Measurements from ENCODE around the gene CAPN2. TPM values are rescaled to one million over a fixed set of nuclear protein-coding genes. Genes with fewer than 3 reads are reported as not detected.

The CAPN2 gene
- total RNA-seq, 1 donor from 2014 or later: 281 TPM

- TF ChIP-seq CTCF (conservative IDR thresholded peaks at IDR 0.05; ENCODE audit: low read depth, low read length): peak; percentile 92
- peak; percentile 13 for DNase-seq (ENCODE audit: low read depth)
- no peak overlapping the region for H3K4me3 ChIP-seq (ENCODE audit: low read depth, low read length)
Observed at GRCh38 chr1:223670458-223671159, 41.7 kb upstream of the CAPN2 start.

DNA sequence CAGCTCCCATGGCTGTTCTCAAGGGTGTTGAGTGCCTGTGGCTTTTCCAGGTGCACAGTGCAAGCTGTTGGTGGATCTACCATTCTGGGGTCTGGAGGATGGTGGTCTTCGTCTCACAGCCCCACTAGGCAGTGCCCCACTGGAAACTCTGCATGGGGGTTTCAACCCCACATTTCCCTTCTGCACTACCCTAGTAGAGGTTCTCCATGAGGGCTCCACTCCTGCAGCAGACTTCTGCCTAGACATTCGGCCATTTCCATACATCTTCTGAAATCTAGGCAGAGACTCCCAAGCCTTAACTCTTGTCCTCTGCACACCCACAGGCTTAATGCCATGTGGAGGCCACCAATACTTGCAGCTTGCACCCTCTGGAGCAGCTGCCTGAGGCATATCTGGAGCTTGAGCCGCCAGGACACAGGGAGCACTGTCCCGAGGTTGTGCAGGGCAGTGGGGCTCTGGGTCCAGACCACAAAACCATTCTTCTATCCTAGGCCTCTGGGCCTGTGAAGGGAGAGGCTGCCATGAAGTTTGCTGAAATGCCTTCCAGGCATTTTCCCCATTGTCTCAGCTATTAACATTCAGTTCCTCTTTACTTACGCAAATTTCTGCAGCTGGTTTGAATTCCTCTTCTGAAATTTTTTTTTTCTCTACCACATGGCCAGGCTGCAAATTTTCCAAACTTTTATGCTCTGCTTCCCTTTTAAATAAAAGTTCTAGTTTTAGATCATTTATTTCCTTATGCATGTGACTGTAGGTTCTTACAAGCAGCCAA, 38.0 kb upstream of the CAPN2 start:
- no peak for TF ChIP-seq CTCF (conservative IDR thresholded peaks at IDR 0.05; ENCODE audit: low read depth, low read length)
- DNase-seq (ENCODE audit: low read depth): no peak
- no peak overlapping the region for H3K4me3 ChIP-seq (ENCODE audit: low read depth, low read length)

DNA sequence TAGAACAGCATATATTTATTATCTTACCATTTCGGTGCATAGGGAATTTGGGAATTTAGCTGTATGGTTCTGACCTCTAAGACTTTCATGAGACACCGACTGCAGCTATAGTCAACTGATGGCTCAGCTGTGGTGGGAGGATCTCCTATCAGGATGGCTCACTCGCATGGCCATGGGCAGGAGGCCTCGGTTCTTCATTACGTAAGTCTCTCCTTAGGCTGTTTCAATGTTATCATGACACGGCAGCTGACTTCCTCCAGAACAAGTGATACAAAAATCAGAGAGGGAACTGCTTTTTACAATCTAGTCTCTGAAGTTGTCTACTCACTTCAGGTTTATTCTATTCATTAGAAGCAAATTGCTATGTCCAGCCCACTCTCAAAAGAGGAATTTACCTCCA, 33.5 kb upstream of the CAPN2 start:
- no peak overlapping the region for H3K4me3 ChIP-seq (ENCODE audit: low read depth, low read length)
- DNase-seq (ENCODE audit: low read depth): no peak
- TF ChIP-seq CTCF (conservative IDR thresholded peaks at IDR 0.05; ENCODE audit: low read depth, low read length): no peak

DNA sequence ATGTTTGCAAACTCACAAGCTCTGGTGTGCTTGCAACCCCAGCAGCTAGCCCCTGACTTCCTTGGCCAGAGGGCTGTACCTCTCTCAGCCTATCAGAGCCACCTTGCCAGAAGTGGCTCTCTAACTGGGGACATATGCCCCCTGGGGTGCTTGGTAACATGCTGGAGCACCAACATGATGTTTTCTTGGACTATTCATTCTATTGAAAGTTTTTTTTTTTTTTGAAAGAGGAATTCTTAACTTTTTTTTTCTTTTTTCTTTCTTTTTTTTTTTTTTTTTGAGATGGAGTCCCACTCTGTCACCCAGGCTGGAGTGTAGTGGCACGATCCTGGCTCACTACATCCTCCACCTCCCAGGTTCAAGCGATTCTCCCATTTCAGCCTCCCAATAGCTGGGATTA, 32.2 kb upstream of the CAPN2 start:
- TF ChIP-seq CTCF (conservative IDR thresholded peaks at IDR 0.05; ENCODE audit: low read depth, low read length): no peak
- H3K4me3 ChIP-seq (ENCODE audit: low read depth, low read length): no peak overlapping the region
- DNase-seq (ENCODE audit: low read depth): no peak

DNA sequence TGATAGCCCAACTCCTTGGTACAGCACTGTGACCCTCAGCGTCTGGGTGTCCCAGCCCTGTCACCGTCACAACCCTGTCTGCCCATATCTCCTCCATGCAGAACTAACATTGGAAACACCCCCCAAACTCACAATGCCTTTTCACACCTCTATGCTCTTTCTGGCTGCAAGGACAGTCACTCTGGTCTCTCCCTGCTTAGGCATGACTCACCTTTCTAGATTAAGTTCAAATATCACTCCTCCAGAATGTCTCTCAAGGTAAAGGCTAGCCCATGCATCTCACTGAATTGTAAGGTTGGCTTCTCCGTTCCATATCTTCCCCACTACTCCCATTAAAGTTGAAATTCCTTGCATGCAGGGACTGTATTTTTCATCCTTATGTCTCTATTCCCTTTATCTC, 29.8 kb upstream of the CAPN2 start:
- TF ChIP-seq CTCF (conservative IDR thresholded peaks at IDR 0.05; ENCODE audit: low read depth, low read length): no peak
- no peak for DNase-seq (ENCODE audit: low read depth)
- no peak overlapping the region for H3K4me3 ChIP-seq (ENCODE audit: low read depth, low read length)

GRCh38 chr1:223683586-223684487, 28.5 kb upstream of the CAPN2 start:
- TF ChIP-seq CTCF (conservative IDR thresholded peaks at IDR 0.05; ENCODE audit: low read depth, low read length): peak; percentile 84
- peak; percentile 61 for DNase-seq (ENCODE audit: low read depth)
- no peak overlapping the region for H3K4me3 ChIP-seq (ENCODE audit: low read depth, low read length)

All from epithelial cell of proximal tubule (primary cell).